GM18909 (cell line): ENCODE measurements around the gene RFESD.
"Not testable (repeated sequence)": the region's sequence is repeated elsewhere in the genome, so short reads cannot be mapped to it uniquely, and the experiment has no call there.

Experiments used
- ATAC-seq: cut with Tn5 transposase; IDR thresholded peaks from one replicate; pipeline ENCODE4 v1.9.1; 2021; ENCODE audit warnings: mild to moderate bottlenecking; ENCODE audit not compliant: unreplicated experiment, poor library complexity

Gene RFESD

DNA sequence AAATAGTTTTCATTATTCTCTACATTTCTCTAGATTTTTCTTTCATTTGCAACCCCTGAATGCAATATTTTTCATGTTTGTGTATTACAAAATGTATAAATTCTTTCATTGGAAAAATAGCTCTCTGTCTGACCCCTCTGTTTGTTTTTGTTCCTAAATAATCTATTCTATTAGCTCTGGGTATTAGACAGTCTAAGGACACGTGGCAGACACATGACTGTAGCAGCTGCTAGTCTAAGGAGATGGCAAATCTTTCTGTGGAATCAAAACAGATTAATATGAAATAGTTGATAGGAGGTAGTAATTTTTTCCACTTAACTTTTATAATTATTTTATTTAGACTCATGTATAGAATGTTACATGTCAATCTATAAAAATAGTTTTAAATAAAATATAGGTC lies 57.6 kb downstream of the RFESD start:
- ATAC-seq = no peak

GRCh38 chr5:95706196-95706595 lies 59.6 kb downstream of the RFESD start:
- ATAC-seq = not testable (repeated sequence)

- no peak for ATAC-seq
Observed at GRCh38 chr5:95707055-95707454, 60.5 kb downstream of the RFESD start.
